Placental pericyte (primary cell): ENCODE results near the gene PGC. TPM values are rescaled to one million over a fixed set of nuclear protein-coding genes. Genes with fewer than 3 reads are reported as not detected.

Source experiments
- small RNA-seq: library from RNA; depleted of rRNA; stranded (forward); fragments of <200 nt; gene quantifications from one replicate; pipeline ENCODE3, GENCODE V24; 2012; ENCODE audit warnings: low replicate concordance
- total RNA-seq: library from RNA; depleted of rRNA; stranded (reverse); fragments of >200 nt; gene quantifications from 2 replicates; pipeline ENCODE4 v1.2.3, GENCODE V29; 2012

PGC gene
- total RNA-seq = not detected in 2 replicates

GRCh38 chr6:41747256-41748101 is at the start of gene PGC:
TSS of gene PGC (minus strand) at chr6:41747397. CDS start at chr6:41747334, 63 bp downstream.

GRCh38 chr6:41787219-41787917 is 40.2 kb upstream of the PGC start, which contains the start of gene TOMM6:
TSS of gene TOMM6 (plus strand) at chr6:41787694. CDS start at chr6:41787698, 4 bp downstream.

GRCh38 chr6:41780551-41781365 is 33.6 kb upstream of the PGC start, which contains the start of gene PRICKLE4:
TSS of gene PRICKLE4 (plus strand) at chr6:41780782. CDS start at chr6:41783474, 2,692 bp downstream.

GRCh38 chr6:41779788-41780550 is 32.8 kb upstream of the PGC start, which contains the start of gene FRS3:
TSS of gene FRS3 (minus strand) at chr6:41779900. CDS start at chr6:41776987, 2,913 bp downstream.

GRCh38 chr6:41735427-41736185 is 11.6 kb downstream of the PGC start, which contains the start of gene TFEB:
TSS of gene TFEB (minus strand) at chr6:41735608. CDS start at chr6:41691213, 44,395 bp downstream.

Small RNA genes within 50 kb of the gene (small RNA-seq; reads per million reads assigned to genes)
- gene AL365205.2 (not detected), gene AL365205.3 (not detected)

Other genes with a start within 250 kb of the PGC start
- gene FOXP4, start 201.0 kb downstream of the PGC start, total RNA-seq = 9.9 and 10.1 TPM in 2 replicates
- gene MDFI, start 108.9 kb downstream of the PGC start, total RNA-seq = 0.14 and 0.22 TPM in 2 replicates
- gene TFEB, start 11.8 kb downstream of the PGC start, total RNA-seq = 4.8 and 6.2 TPM in 2 replicates
- 1.7 and 2.2 TPM in 2 replicates for gene FRS3, start 32.5 kb upstream of the PGC start, total RNA-seq
- 0.66 and 0.86 TPM in 2 replicates for gene PRICKLE4, start 33.4 kb upstream of the PGC start, total RNA-seq
- 57.3 and 95.8 TPM in 2 replicates for gene TOMM6, start 40.3 kb upstream of the PGC start, total RNA-seq
- gene USP49, start 148.0 kb upstream of the PGC start, total RNA-seq = 2.0 and 2.8 TPM in 2 replicates
- 27.1 and 35.2 TPM in 2 replicates for gene MED20, start 173.7 kb upstream of the PGC start, total RNA-seq
- 15.1 and 18.6 TPM in 2 replicates for gene BYSL, start 174.1 kb upstream of the PGC start, total RNA-seq
- gene CCND3, start 194.4 kb upstream of the PGC start, total RNA-seq = 23.0 and 67.7 TPM in 2 replicates